Hepatocyte (in vitro differentiated cells): ENCODE results near the gene RUNX1.

Experiments
- EZH2 ChIP-seq: fragments of 200-600 bp; sonication (generic); IDR thresholded peaks from 2 replicates; pipeline ENCODE4 v1.6.1; 2016; ENCODE audit warnings: antibody characterized with exemption, mild to moderate bottlenecking, borderline replicate concordance
- EZH2phosphoT487 ChIP-seq: fragments of 200-600 bp; sonication (generic); IDR thresholded peaks from one replicate; pipeline ENCODE4 v1.6.1; 2018; ENCODE audit warnings: antibody characterized with exemption, mild to moderate bottlenecking, low read depth, moderate library complexity; ENCODE audit not compliant: unreplicated experiment, severe bottlenecking
- TF ChIP-seq, protein P1 (sequence below): fragments of 200-600 bp; sonication (generic); IDR thresholded peaks from 2 replicates; pipeline ENCODE4 v1.5.1; 2016; ENCODE audit warnings: antibody characterized with exemption, mild to moderate bottlenecking; ENCODE audit not compliant: poor library complexity

- TF ChIP-seq, protein P1, sequence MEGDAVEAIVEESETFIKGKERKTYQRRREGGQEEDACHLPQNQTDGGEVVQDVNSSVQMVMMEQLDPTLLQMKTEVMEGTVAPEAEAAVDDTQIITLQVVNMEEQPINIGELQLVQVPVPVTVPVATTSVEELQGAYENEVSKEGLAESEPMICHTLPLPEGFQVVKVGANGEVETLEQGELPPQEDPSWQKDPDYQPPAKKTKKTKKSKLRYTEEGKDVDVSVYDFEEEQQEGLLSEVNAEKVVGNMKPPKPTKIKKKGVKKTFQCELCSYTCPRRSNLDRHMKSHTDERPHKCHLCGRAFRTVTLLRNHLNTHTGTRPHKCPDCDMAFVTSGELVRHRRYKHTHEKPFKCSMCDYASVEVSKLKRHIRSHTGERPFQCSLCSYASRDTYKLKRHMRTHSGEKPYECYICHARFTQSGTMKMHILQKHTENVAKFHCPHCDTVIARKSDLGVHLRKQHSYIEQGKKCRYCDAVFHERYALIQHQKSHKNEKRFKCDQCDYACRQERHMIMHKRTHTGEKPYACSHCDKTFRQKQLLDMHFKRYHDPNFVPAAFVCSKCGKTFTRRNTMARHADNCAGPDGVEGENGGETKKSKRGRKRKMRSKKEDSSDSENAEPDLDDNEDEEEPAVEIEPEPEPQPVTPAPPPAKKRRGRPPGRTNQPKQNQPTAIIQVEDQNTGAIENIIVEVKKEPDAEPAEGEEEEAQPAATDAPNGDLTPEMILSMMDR = no peak
- TF ChIP-seq EZH2 (no peak), EZH2phosphoT487 (no peak)
Measured at GRCh38 chr21:34861258-34861657, 187.8 kb downstream of the RUNX1 start.
